ENCODE measurements around the gene SH2D3A. TPM values are rescaled to one million over a fixed set of nuclear protein-coding genes. Genes with fewer than 3 reads are reported as not detected.

Gene SH2D3A
- total and polyA plus RNA-seq, 2 donors (not counting 3 experiments of a cell fraction or from before 2014, with no cell fraction given) = 0.04 to 0.53 TPM

DNA sequence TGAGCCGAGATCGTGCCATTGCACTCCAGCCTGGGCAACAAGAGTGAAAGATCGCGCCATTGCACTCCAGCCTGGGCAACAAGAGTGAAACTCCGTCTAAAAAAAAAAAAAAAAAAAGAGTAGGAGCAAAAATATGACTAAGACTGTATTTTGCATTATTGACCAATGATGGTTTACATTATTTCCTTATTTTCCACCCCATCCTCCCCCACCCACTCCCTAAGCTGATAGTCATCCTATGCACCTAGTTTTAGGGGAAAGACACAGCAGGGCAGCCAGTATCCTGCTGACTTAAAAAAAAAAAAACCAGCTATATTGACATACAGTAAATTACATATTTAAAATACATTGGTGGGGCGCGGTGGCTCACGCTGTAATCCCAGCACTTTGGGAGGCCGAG, 30.4 kb upstream of the SH2D3A start:
- Histone ChIP-seq H3K9ac (replicated peaks; ENCODE audit: extremely low read depth, insufficient read depth, low read length) (no peak overlapping the region), H3K9me3 (replicated peaks; ENCODE audit: control insufficient read depth, insufficient read depth, low read length) (no peaks in the 10 kb centered on the region), H4K20me1 (replicated peaks; ENCODE audit: control insufficient read depth, extremely low read depth, insufficient read depth, low read length) (no peaks in the 10 kb centered on the region), H3K27ac (ENCODE audit: insufficient read depth, low read depth, low read length) (no peak overlapping the region), H3K4me3 (replicated peaks in 1 of 3; ENCODE audit: insufficient read depth in 1 of 3, low read depth in 1 of 3, low read length in 3 of 3) (no peak overlapping the region), H2AFZ (ENCODE audit: low read depth, low read length) (no peak overlapping the region), H3K4me2 (ENCODE audit: insufficient read depth, low read length) (no peak overlapping the region), H3K4me1 (ENCODE audit: control insufficient read depth, extremely low read depth, insufficient read depth, low read length) (peaks cover 15% of the 10 kb centered on the region), H3K27me3 (ENCODE audit: control insufficient read depth in 2 of 2, insufficient read depth in 2 of 2, low read length in 2 of 2) (no peaks in the 10 kb centered on the region), H3K36me3 (ENCODE audit: control insufficient read depth in 2 of 2, extremely low read depth in 1 of 2, insufficient read depth in 2 of 2, low read length in 2 of 2) (no peaks in the 10 kb centered on the region), H3K79me2 (ENCODE audit: control insufficient read depth, insufficient read depth, low read length) (no peaks in the 10 kb centered on the region), H3K9me1 (replicated peaks; ENCODE audit: control insufficient read depth, extremely low read depth, insufficient read depth, low read length) (no peaks in the 10 kb centered on the region)
- BruUV-seq (replicated peaks) = no TSS peak
- CTCF ChIA-PET = interaction anchor here (0.6 kb wide), 1 partner anchor 304 kb away, joined by 3 read pairs; no protein-coding TSS in a partner anchor
- intact Hi-C loops (cut with micrococcal nuclease) = no loop called here
- dilution Hi-C loops (cut with MboI; ENCODE audit: extremely low pct_ligation_motif_present, low sequenced_read_pairs) = no loop called here
- POLR2A ChIA-PET = no interaction called here
- DNase-seq (ENCODE audit: low read depth, low spot score) (no peak), FAIRE-seq (peak; percentile 91)
- no peak for TF ChIP-seq CTCF (IDR thresholded peaks at IDR 0.05; ENCODE audit: extremely low read depth in 1 of 2, insufficient read depth in 1 of 2, low read depth in 1 of 2, low read length in 2 of 2)
- TF ChIP-seq JUN (IDR thresholded peaks at IDR 0.05; ENCODE audit: borderline replicate concordance, insufficient read depth, insufficient read length, low read depth) = no peak
- no peak for TF ChIP-seq FOS (IDR thresholded peaks at IDR 0.05; ENCODE audit: borderline replicate concordance, insufficient read depth, low read length)
- TF ChIP-seq, protein P1, sequence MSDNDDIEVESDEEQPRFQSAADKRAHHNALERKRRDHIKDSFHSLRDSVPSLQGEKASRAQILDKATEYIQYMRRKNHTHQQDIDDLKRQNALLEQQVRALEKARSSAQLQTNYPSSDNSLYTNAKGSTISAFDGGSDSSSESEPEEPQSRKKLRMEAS (IDR thresholded peaks at IDR 0.05; ENCODE audit: insufficient read depth, insufficient read length) = no peak
- TF ChIP-seq POLR2AphosphoS5 (IDR thresholded peaks at IDR 0.05; ENCODE audit: insufficient read depth, low read depth, low read length) = no peak
- no peak for TF ChIP-seq GATA2 (IDR thresholded peaks at IDR 0.05; ENCODE audit: insufficient read depth, insufficient read length, low read depth, low read length)
- no peak for TF ChIP-seq POLR2A (IDR thresholded peaks at IDR 0.05; ENCODE audit: low read depth, low read length)
